Loucy (cell line): ENCODE results near the gene RNPEPL1.

Source experiments
- H2AFZ ChIP-seq: fragments of 200-600 bp; sonication (generic); 2 replicates; pipeline ENCODE4 v1.6.0; 2016; ENCODE audit warnings: antibody characterized with exemption, mild to moderate bottlenecking, low read length, moderate library complexity
- H3F3A ChIP-seq: fragments of 200-600 bp; 2 replicates; pipeline ENCODE4 v1.6.0; 2016; ENCODE audit warnings: antibody characterized with exemption, low read depth, mild to moderate bottlenecking
- H3K27me3 ChIP-seq: fragments of 200-600 bp; sonication (generic); 2 replicates; pipeline ENCODE4 v1.6.1; 2014; ENCODE audit warnings: low read length, mild to moderate bottlenecking; ENCODE audit not compliant: insufficient read depth, poor library complexity, severe bottlenecking
- H3K36me3 ChIP-seq: fragments of 200-600 bp; sonication (generic); 2 replicates; pipeline ENCODE4 v1.6.1; 2016; ENCODE audit warnings: low read length; ENCODE audit not compliant: insufficient read depth
- H3K4me1 ChIP-seq: fragments of 200-600 bp; sonication (generic); 2 replicates; pipeline ENCODE4 v1.5.1; 2014; ENCODE audit warnings: low read length, mild to moderate bottlenecking; ENCODE audit not compliant: insufficient read depth, poor library complexity, severe bottlenecking
- H3K4me2 ChIP-seq: fragments of 200-600 bp; sonication (generic); 2 replicates; pipeline ENCODE4 v1.6.0; 2014; ENCODE audit warnings: antibody characterized with exemption, low read length, low read depth, mild to moderate bottlenecking; ENCODE audit not compliant: poor library complexity, severe bottlenecking
- H3K4me3 ChIP-seq: fragments of 200-600 bp; sonication (generic); 2 replicates; pipeline ENCODE4 v1.5.1; 2014; ENCODE audit warnings: low read length, mild to moderate bottlenecking, mixed read lengths; ENCODE audit not compliant: poor library complexity, severe bottlenecking
- H3K79me2 ChIP-seq: fragments of 200-600 bp; sonication (generic); 2 replicates; pipeline ENCODE4 v1.6.1; 2014; ENCODE audit warnings: low read length; ENCODE audit not compliant: insufficient read depth
- H3K9ac ChIP-seq: fragments of 200-600 bp; sonication (generic); 2 replicates; pipeline ENCODE4 v1.6.0; 2014; ENCODE audit warnings: mild to moderate bottlenecking, low read depth, low read length, moderate library complexity; ENCODE audit not compliant: poor library complexity, severe bottlenecking
- H3K9me2 ChIP-seq: fragments of 200-600 bp; sonication (generic); replicated peaks from 2 replicates; pipeline ENCODE4 v1.6.1; 2016; ENCODE audit warnings: low read depth, low read length, mixed read lengths
- H3K9me3 ChIP-seq: fragments of 200-600 bp; sonication (generic); 2 replicates; pipeline ENCODE4 v1.6.1; 2014; ENCODE audit warnings: mild to moderate bottlenecking, antibody characterized with exemption, low read length, low read depth; ENCODE audit not compliant: insufficient read depth
- H4K20me1 ChIP-seq: fragments of 200-600 bp; sonication (generic); 2 replicates; pipeline ENCODE4 v1.6.0; 2014; ENCODE audit warnings: antibody characterized with exemption, low read length, mild to moderate bottlenecking; ENCODE audit not compliant: insufficient read depth, poor library complexity, severe bottlenecking
- CTCF ChIP-seq: fragments of 200-600 bp; sonication (generic); conservative IDR thresholded peaks from 2 replicates; pipeline ENCODE4 v1.5.1; 2014; ENCODE audit warnings: mild to moderate bottlenecking, antibody characterized with exemption, low read length
- EZH2phosphoT487 ChIP-seq: fragments of 200-600 bp; IDR thresholded peaks from 2 replicates; pipeline ENCODE4 v1.6.1; 2018; ENCODE audit warnings: antibody characterized with exemption, mild to moderate bottlenecking, moderate library complexity, borderline replicate concordance

The RNPEPL1 gene

GRCh38 chr2:240628507-240628807 is 60.2 kb downstream of the RNPEPL1 start:
- no peaks in the 10 kb centered on the region for H4K20me1 ChIP-seq
- no peaks in the 10 kb centered on the region for H3K36me3 ChIP-seq
- no peak overlapping the region for H3K4me2 ChIP-seq
- no peak overlapping the region for H3K9ac ChIP-seq
- no peak for TF ChIP-seq CTCF
- TF ChIP-seq EZH2phosphoT487, result no peak
- peaks cover 19% of the 10 kb centered on the region for H3K4me1 ChIP-seq
- H3K4me3 ChIP-seq, result no peak overlapping the region
- H3K27me3 ChIP-seq, result no peaks in the 10 kb centered on the region
- H3K9me3 ChIP-seq, result no peaks in the 10 kb centered on the region; the same call in 1 of the 2 replicates
- H3K79me2 ChIP-seq, result no peaks in the 10 kb centered on the region
- no peaks in the 10 kb centered on the region for H3K9me2 ChIP-seq
- no peak overlapping the region for H2AFZ ChIP-seq
- H3F3A ChIP-seq, result no peaks in the 10 kb centered on the region

DNA sequence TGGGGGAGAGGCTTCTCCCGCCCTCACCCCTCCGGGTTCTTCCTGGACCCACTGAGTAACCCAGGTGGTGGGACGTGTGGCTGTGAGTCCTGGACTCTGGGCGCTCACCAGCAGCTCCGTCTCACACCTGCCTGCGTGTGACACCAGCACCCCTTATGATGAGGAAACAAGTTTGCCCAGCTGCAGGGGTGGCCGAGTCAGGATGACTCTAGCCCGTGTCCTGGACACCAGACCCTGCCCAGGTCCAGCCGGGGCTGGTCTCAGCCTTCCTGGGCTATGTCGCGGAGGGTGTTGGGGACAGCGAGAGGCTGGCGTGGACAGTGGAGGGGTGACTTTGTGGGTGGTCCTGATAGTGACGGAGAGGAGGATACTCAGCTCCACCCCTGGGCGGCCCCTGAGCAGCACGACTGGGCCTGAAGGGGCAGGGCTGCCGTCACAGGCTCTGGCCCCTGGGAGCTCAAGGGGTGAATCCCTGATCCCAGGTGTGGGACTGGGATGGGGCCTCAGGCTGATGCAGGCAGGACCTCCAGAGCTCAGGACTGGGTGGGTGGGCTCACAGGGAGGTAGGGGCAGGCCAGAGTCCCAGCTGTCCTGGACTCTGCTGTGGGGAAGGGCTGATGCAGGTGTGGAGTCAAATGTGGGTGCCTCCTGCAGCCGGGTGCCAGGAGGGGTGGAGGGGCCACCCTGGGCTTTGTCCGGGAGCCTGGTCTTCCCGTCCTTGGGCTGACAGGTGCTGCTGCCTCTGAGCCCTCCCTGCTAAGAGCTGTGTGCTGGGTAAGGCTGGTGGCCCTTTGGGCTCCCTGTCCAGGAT is 60.7 kb downstream of the RNPEPL1 start:
- no peak for TF ChIP-seq CTCF
- H3F3A ChIP-seq, result no peaks in the 10 kb centered on the region
- H3K4me3 ChIP-seq, result no peak overlapping the region
- H3K79me2 ChIP-seq, result no peaks in the 10 kb centered on the region
- no peak overlapping the region for H3K4me2 ChIP-seq
- no peak overlapping the region for H3K9ac ChIP-seq
- H3K9me2 ChIP-seq, result no peaks in the 10 kb centered on the region
- no peak overlapping the region for H2AFZ ChIP-seq
- peaks cover 13% of the 10 kb centered on the region for H3K4me1 ChIP-seq
- H3K27me3 ChIP-seq, result no peaks in the 10 kb centered on the region
- peaks cover 3% of the 10 kb centered on the region; the same call in 1 of the 2 replicates for H3K9me3 ChIP-seq
- H4K20me1 ChIP-seq, result no peaks in the 10 kb centered on the region
- H3K36me3 ChIP-seq, result no peaks in the 10 kb centered on the region

- Histone ChIP-seq H3K79me2 (no peaks in the 10 kb centered on the region), H3F3A (no peaks in the 10 kb centered on the region), H3K36me3 (no peaks in the 10 kb centered on the region), H3K9me3 (peaks cover 9% of the 10 kb centered on the region; the same call in 1 of the 2 replicates), H4K20me1 (no peaks in the 10 kb centered on the region), H2AFZ (no peak overlapping the region), H3K27me3 (no peaks in the 10 kb centered on the region), H3K9ac (no peak overlapping the region), H3K9me2 (no peaks in the 10 kb centered on the region), H3K4me3 (no peak overlapping the region), H3K4me1 (peaks cover 9% of the 10 kb centered on the region), H3K4me2 (no peak overlapping the region)
- TF ChIP-seq EZH2phosphoT487 (no peak), CTCF (no peak)
These were observed 61.3 kb downstream of the RNPEPL1 start for GRCh38 chr2:240629619-240629967.
